GM18873 (cell line): ENCODE data around the gene CCNL1.
"Not testable (repeated sequence)": the region's sequence is repeated elsewhere in the genome, so short reads cannot be mapped to it uniquely, and the experiment has no call there.

ENCODE experiments used
- ATAC-seq: cut with Tn5 transposase; IDR thresholded peaks from one replicate; pipeline ENCODE4 v1.9.1; 2021; ENCODE audit warnings: mild to moderate bottlenecking, moderate library complexity, moderate number of reproducible peaks; ENCODE audit not compliant: unreplicated experiment, low FRiP score

CCNL1 gene

DNA sequence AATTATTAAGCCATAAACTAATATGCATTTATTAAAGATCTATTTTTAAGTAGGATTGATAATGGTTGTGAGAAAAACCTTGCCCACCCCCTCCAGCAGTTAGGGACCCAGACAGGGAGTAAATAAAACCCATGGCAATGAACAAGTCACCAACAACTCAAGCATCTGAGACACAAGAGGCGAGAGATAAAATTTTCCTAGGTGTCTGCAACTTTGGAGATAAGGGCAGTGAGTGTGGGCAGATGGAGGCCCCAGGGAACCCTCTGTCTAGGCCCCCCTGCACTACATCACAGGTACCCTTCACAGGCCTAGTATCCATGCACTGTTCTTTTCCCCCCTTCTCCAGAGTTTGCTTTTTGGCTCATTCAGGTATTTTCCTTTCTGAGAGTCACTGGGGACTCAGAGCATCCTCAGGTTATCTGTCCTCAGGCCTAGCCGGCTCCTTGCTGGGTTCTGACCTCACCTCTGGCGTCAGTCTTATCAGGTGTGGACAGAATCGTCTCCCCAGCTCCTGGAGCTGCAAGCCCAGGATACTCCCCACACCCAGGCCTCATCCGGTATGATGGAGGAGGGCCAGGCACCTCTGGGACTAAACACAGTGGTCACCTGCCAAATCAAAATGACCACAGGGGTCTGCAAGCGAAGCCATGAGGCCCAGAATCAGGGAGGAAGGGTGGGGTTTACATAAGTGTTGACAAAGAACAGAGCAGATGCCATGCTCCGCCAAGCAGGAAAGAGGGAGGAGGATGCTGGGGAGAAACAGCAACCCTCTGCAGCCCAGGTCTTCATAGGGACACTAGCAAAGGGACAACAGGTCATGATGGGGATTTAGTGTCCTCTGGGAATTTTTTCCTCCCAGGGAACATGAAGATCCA is 50.4 kb downstream of the CCNL1 start:
- ATAC-seq = no peak

DNA sequence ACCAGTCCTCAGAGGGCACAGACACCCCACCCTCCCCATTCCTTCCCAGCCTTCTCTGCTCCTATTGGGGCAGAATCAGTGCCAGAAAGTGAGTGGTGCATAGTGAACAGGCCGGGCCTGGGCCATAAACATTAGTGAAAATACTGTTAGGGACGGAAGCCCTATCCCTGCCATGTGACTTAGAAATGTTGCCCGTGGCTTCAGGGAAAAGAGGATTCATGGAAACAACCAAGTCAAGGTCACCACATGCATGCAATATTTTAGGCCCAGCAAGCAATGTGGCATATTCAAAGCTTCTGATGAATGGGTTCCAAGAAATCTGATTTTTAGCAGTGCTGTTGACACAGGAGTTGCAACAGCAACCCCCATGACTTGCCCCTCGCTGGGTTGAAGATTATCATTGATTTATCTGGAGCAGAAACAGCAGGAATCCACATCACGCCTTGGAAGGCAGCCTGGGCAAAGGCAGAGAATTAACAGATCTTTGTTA is 52.3 kb downstream of the CCNL1 start:
- ATAC-seq = no peak

DNA sequence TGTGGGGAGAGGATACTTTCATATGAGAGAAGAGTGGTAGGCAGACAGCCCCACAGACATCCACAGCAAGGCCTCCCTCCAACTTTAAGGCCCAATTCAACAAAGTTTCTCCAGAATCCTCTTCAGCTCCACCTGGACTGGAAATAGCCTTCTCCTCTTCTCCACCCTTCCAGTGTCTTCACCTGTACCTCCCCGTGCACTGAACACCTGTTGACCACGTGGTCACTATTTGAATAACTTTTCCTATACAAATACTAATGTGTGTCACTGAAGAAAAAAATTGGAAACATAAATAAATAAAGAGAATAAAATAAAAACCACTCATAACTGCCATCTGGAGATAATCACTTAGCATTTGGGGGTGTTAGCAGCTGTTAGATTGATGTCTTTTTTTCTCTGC is 52.9 kb downstream of the CCNL1 start:
- ATAC-seq = no peak

DNA sequence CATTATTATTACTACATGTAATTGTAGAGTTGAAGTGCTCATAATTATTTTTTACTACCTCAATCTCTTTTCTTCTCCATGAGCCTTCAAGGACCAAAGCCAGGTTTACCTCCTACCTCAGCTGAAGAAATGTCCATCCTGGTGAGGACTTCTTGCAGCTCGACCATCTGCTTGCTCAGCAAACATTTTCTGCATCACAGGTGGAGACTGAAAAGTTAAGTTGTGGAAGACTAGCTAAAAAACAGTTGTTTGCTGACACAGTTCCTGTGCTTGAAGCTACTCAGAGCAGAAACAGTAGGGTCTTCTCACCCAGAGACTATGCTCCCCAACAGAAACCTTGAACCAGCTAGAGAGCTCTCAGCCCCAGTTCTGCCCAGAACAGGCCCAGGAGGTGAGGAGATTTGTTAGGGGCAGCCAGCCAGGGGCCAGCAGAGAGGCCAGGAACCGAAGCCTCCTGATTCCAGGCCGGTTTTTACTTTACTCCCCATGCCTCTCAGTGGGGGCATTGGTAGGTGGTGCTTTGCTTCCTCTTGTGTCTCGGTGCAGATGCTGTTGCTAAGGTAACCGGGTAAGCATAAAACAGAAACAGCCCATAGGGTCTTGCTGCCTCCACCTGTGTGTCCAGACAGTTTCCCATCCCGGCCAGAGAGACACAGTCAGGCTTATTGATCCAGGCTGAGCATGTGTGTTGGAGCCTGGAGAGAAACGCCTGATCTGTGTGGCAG is 54.9 kb downstream of the CCNL1 start:
- no peak for ATAC-seq

GRCh38 chr3:157104521-157104920 is 55.4 kb downstream of the CCNL1 start:
- no peak for ATAC-seq

DNA sequence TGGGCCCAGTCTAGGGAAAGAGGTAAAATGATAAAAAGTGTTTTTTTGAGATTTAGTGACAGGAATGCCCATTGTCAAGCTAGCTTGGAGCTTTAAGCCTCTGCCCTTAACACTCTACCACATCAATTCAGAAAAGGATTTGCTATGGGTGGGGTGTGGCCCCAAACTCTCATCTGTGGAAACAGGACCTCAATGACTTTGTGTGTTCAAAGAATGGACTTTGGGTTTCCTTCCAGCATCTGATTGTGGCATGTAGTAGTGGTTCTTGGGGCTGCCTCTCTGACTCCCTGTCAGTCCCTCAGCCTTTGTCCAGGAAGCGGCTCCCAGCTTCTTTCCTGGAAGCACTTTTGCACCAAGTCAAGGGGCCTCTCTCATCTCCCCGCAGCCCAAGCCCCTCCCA is 56.1 kb downstream of the CCNL1 start:
- no peak for ATAC-seq

DNA sequence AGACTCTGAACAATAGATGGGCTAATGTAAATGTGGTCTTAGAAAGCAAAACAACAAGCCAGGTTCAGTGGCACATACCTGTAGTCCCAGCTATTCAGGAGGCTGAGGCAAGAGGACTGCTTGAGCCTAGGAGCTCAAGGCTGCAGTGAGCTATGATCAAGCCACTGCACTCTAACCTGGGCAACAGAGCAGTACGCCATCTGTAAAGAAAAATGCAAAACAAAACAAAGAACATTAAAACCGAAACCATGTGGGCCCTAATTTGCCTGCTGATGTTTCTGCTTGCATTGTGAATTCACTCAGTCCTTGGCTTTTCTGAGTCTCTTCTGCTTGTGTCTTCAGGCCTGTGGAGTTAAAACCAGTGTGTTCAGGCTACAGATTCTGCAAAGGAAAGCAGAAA is 56.7 kb downstream of the CCNL1 start:
- peak; percentile 89 for ATAC-seq

DNA sequence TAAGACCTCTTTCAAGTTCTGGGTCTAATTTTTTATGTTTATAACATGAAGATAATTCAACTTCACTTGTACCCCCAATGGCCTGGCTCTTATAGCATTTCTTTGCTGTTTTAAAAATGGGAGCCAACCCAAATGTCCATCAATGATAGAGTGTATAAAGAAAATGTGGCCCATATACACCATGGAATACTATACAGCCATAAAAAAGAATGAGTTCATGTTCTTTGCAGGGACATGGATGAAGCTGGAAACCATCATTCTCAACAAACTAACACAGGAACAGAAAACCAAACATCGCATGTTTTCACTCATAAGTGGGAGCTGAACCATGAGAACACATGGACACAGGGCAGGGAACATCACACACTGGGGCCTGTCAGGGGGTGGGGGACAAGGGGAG is 57.4 kb downstream of the CCNL1 start:
- ATAC-seq = not testable (repeated sequence)

GRCh38 chr3:157102098-157102497 is 57.8 kb downstream of the CCNL1 start:
- ATAC-seq = no peak

DNA sequence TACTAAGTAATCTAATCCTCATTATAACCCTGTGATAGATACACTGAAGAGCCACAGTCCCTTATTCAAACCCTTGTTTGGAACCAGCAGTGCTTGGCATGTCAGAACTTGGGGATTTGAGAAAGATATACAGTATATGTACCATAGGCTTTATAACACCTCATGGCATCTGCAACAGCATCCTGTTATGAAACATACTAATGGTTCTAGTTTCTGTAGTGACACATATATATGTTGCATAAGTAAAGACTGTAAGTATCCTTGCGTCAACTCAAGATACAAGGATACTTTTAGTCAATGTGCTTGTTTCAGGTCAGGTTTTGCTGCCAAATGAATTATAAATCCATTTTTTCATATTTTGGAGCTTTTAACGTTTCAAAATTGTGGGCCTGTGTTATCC is 58.5 kb downstream of the CCNL1 start:
- no peak for ATAC-seq

DNA sequence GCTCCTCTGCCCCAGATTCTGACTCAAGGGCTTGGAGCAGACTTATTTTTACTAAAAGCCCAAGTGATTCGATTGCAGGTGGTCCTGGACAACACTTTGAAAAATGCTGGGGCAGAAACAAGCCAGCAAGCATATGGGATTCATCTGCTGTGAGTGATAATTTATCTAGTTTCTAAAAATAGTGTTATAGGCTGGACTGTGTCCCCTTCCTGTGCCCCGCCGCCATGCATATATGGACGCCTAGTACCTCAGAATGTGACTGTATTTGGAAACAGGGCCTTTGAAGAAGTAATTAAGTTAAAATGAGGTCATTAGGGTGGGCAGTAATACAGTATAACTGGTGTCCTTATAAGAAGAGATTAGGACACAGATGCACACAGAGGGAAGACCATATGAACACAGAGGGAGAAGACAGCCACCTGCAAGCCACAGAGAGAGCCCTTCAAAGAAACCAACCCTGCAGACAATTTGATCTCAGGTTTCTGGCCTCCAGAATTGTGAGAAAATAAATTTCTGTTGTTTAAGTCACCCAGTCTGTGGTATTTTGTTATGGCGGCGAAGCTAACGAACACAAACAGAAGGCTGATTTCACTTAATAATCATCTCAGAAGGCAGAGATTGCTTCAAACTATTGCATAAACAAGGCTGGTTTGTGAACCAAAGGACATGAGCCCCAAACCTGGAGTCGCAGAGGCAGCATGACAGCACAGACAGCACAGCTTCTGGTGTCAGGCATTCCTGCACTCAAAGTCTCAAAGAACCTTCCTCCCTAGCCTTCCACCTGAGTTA is 59.1 kb downstream of the CCNL1 start:
- ATAC-seq = no peak

GRCh38 chr3:157100096-157100477 is 59.9 kb downstream of the CCNL1 start:
- no peak for ATAC-seq

- no peak for ATAC-seq
These were observed 60.4 kb downstream of the CCNL1 start for GRCh38 chr3:157099326-157100095.

DNA sequence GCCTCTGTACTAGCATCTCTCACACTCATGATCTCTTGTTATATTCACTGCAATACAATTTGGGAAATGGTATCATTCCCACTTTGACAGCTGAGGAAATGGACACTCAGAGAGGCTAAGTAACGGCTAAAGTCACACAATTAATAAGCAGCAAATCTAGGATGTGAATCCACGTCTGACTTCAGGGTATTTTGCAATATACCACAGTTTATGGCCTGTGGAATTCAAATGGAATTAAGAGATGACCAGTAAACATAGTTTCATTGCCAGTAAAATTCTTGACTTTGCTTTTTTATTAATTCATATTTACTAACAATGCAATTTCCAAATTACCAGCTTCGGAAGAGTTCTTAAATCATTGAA is 61.1 kb downstream of the CCNL1 start:
- ATAC-seq = no peak

DNA sequence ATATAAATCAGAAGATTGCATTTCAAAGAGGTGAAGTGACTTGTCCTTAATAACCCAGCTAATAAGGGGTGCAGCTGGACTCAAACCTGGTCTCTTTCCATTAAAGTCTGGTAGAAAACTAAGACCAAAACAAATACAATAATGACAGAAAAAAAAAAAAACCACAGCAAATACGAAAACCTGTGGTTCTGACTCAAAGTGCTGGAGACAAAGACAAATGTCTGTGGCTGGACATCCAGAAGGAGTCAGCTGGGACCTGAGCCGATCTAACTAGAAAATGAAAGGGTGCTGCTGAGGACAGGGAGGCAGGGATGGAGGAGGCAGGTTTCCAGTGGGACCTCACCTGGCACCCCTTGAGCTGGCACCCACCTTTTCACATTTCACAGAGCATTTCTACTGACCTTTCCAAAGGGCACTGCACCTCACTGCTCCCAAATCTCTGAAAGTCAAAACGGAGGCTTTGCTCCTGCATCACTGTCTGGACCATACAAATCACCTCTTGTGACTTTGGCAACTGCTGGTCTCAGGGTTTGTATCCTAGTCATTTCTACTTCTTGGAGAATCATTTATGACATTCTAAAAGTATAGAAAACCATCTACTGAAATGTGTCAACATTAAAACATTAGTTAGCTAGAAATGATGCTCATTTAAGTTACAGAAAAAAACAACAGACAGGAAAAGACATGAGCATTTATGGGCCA is 61.7 kb downstream of the CCNL1 start:
- peak; percentile 36 for ATAC-seq
